ENCODE measurements around the gene C20orf173. TPM values are rescaled to one million over a fixed set of nuclear protein-coding genes. Genes with fewer than 3 reads are reported as not detected.

C20orf173 gene
- total RNA-seq, 1 experiment from 2014 or later, result not detected

GRCh38 chr20:35515341-35515740 lies 14.1 kb downstream of the C20orf173 start:
- no peaks in the 10 kb centered on the region for H3K4me1 Mint-ChIP-seq
- ATAC-seq (no peak), DNase-seq (ENCODE audit: low spot score) (no peak)
- no peaks in the 10 kb centered on the region for H3K27me3 Mint-ChIP-seq (ENCODE audit: low read depth)
- H3K36me3 Mint-ChIP-seq, result peaks cover 10% of the 10 kb centered on the region
- ChIA-PET CTCF (interaction anchor here (1.4 kb wide), 1 partner anchor 89 kb away, joined by 4 read pairs; no protein-coding TSS in a partner anchor), POLR2A (no interaction called here)
- TF ChIP-seq E2F4 (CRISPR knock-in tag; IDR thresholded peaks at IDR 0.05; ENCODE audit: borderline replicate concordance, low read depth) (no peak), CDX4 (CRISPR knock-in tag; IDR thresholded peaks at IDR 0.05; ENCODE audit: borderline replicate concordance) (no peak), IRF1 (CRISPR knock-in tag; IDR thresholded peaks at IDR 0.05) (no peak), PREB (CRISPR knock-in tag; IDR thresholded peaks at IDR 0.05; ENCODE audit: borderline replicate concordance) (no peak), ETV6 (CRISPR knock-in tag; IDR thresholded peaks at IDR 0.05) (no peak), ATF3 (CRISPR knock-in tag; conservative IDR thresholded peaks at IDR 0.05) (no peak)
- no peaks in the 10 kb centered on the region for H3K9me3 Mint-ChIP-seq
- H3K27ac Mint-ChIP-seq, result no peak overlapping the region
- no peak overlapping the region for H3K4me3 Mint-ChIP-seq

- DNase-seq (ENCODE audit: low spot score) (no peak), ATAC-seq (no peak)
- H3K4me3 Mint-ChIP-seq, result no peak overlapping the region
- no peak for TF ChIP-seq ARID4B (CRISPR knock-in tag; IDR thresholded peaks at IDR 0.05; ENCODE audit: borderline replicate concordance)
- H3K27ac Mint-ChIP-seq, result no peak overlapping the region
- no peaks in the 10 kb centered on the region for H3K4me1 Mint-ChIP-seq
- POLR2A ChIA-PET, result no interaction called here
- peaks cover 15% of the 10 kb centered on the region for H3K36me3 Mint-ChIP-seq
- H3K9me3 Mint-ChIP-seq, result no peaks in the 10 kb centered on the region
- H3K27me3 Mint-ChIP-seq (ENCODE audit: low read depth), result no peaks in the 10 kb centered on the region
- CTCF ChIA-PET, result no interaction called here
Observed at GRCh38 chr20:35514371-35514932, 15.0 kb downstream of the C20orf173 start.

GRCh38 chr20:35511814-35512420 lies 17.5 kb downstream of the C20orf173 start:
- no peaks in the 10 kb centered on the region for H3K27me3 Mint-ChIP-seq (ENCODE audit: low read depth)
- ChIA-PET POLR2A (interaction anchor here (0.9 kb wide), 1 partner anchor 28 kb away, joined by 3 read pairs; no protein-coding TSS in a partner anchor), CTCF (interaction anchor here (0.5 to 2.0 kb wide), 9 partner anchors 27 to 208 kb away, joined by 3 to 10 read pairs (median 4); partner anchors contain the start of gene ERGIC3)
- H3K27ac Mint-ChIP-seq, result peak overlapping the region; percentile 18; the same call in 1 of the 2 replicates
- H3K36me3 Mint-ChIP-seq, result peaks cover 26% of the 10 kb centered on the region
- no peak overlapping the region for H3K4me3 Mint-ChIP-seq
- H3K4me1 Mint-ChIP-seq, result no peaks in the 10 kb centered on the region
- no peaks in the 10 kb centered on the region for H3K9me3 Mint-ChIP-seq
- DNase-seq (ENCODE audit: low spot score) (peak; percentile 29), ATAC-seq (peak; percentile 26; the same call in 1 of the 2 replicates)
- TF ChIP-seq CREM (CRISPR knock-in tag; IDR thresholded peaks at IDR 0.05) (no peak), CTCF (IDR thresholded peaks at IDR 0.05) (peak; percentile 26; the same call in 1 of the 2 replicates)
